ENCODE results near the gene KDR. TPM values are rescaled to one million over a fixed set of nuclear protein-coding genes. Genes with fewer than 3 reads are reported as not detected.

KDR gene
- polyA plus RNA-seq, 1 of the 3 experiments (the other 2 are of a cell fraction): not detected

GRCh38 chr4:55031158-55031557, 94.2 kb downstream of the KDR start (continued):
- TF ChIP-seq ZBTB33 (IDR thresholded peaks at IDR 0.05; ENCODE audit: borderline replicate concordance, low read depth) (no peak), FOSL2 (IDR thresholded peaks at IDR 0.05; ENCODE audit: borderline replicate concordance, low read depth) (no peak), POLR2AphosphoS5 (IDR thresholded peaks at IDR 0.05; ENCODE audit: low read depth, low read length) (no peak)

- no peak overlapping the region for H3K9ac ChIP-seq
- H3K79me2 ChIP-seq (ENCODE audit: insufficient read depth): no peaks in the 10 kb centered on the region
- H3K4me2 ChIP-seq: no peak overlapping the region
- 6% methylated on average over 1 of the region's 1 CpG for WGBS (ENCODE audit: low lambda C conversion rate)
- no peak overlapping the region for H3K27ac ChIP-seq (ENCODE audit: low read depth in 2 of 2, low read length in 1 of 2)
- no peaks in the 10 kb centered on the region for H3K9me3 ChIP-seq
- ChIA-PET POLR2A (no interaction called here), CTCF (interaction anchor here (1.1 kb wide), 1 partner anchor 25 kb away, joined by 3 read pairs; no protein-coding TSS in a partner anchor)
- no peak for TF ChIP-seq EZH2phosphoT487 (IDR thresholded peaks at IDR 0.05; ENCODE audit: borderline replicate concordance, low read depth)
- peak; percentile 51 for TF ChIP-seq GATA2 (CRISPR knock-in tag; IDR thresholded peaks at IDR 0.05)
- no peak for TF ChIP-seq NRF1 (IDR thresholded peaks at IDR 0.05; ENCODE audit: low read depth, low read length)
- no peak for TF ChIP-seq ZBTB33 (IDR thresholded peaks at IDR 0.05; ENCODE audit: borderline replicate concordance, low read depth)
- TF ChIP-seq FOSL2 (IDR thresholded peaks at IDR 0.05; ENCODE audit: borderline replicate concordance, low read depth): no peak
- no peak for TF ChIP-seq RAD21 (IDR thresholded peaks at IDR 0.05; ENCODE audit: low read length)
- H3K9me2 ChIP-seq: no peaks in the 10 kb centered on the region
- H2AFZ ChIP-seq (ENCODE audit: low read depth): no peak overlapping the region
- H3K4me1 ChIP-seq (ENCODE audit: control insufficient read depth in 1 of 2, insufficient read depth in 2 of 2, low read depth in 1 of 2, low read length in 1 of 2): peaks cover 0 to 3% of the 10 kb centered on the region in 2 experiments; a peak in 1 of 4 replicates
- H4K20me1 ChIP-seq (ENCODE audit: insufficient read depth): no peaks in the 10 kb centered on the region
- H3K27me3 ChIP-seq (ENCODE audit: insufficient read depth): no peaks in the 10 kb centered on the region
- H3K36me3 ChIP-seq (replicated peaks in 1 of 2; ENCODE audit: control insufficient read depth in 1 of 2, insufficient read depth in 2 of 2, low read length in 1 of 2): no peaks in the 10 kb centered on the region
- no peak overlapping the region for H3K4me3 ChIP-seq (ENCODE audit: low read depth in 2 of 2, low read length in 1 of 2)
- no peak for DNase-seq
- H3F3A ChIP-seq (replicated peaks; ENCODE audit: insufficient read depth): no peaks in the 10 kb centered on the region
These were observed 94.8 kb downstream of the KDR start for GRCh38 chr4:55030589-55030988.

GRCh38 chr4:55029821-55030503, 95.4 kb downstream of the KDR start:
- Histone ChIP-seq H3K27me3 (ENCODE audit: insufficient read depth) (no peaks in the 10 kb centered on the region), H3K9me3 (no peaks in the 10 kb centered on the region), H3K79me2 (ENCODE audit: insufficient read depth) (no peaks in the 10 kb centered on the region), H3K4me2 (no peak overlapping the region), H3F3A (replicated peaks; ENCODE audit: insufficient read depth) (no peaks in the 10 kb centered on the region), H3K4me1 (ENCODE audit: control insufficient read depth in 1 of 2, insufficient read depth in 2 of 2, low read depth in 1 of 2, low read length in 1 of 2) (peaks cover 0 to 3% of the 10 kb centered on the region in 2 experiments; a peak in 1 of 4 replicates), H3K36me3 (replicated peaks in 1 of 2; ENCODE audit: control insufficient read depth in 1 of 2, insufficient read depth in 2 of 2, low read length in 1 of 2) (no peaks in the 10 kb centered on the region), H2AFZ (ENCODE audit: low read depth) (no peak overlapping the region), H3K9ac (no peak overlapping the region), H4K20me1 (ENCODE audit: insufficient read depth) (no peaks in the 10 kb centered on the region), H3K9me2 (no peaks in the 10 kb centered on the region), H3K27ac (ENCODE audit: low read depth in 2 of 2, low read length in 1 of 2) (no peak overlapping the region), H3K4me3 (ENCODE audit: low read depth in 2 of 2, low read length in 1 of 2) (no peak overlapping the region)
- TF ChIP-seq MAX (IDR thresholded peaks at IDR 0.05; ENCODE audit: low read depth): no peak
- no peak for TF ChIP-seq JUND (IDR thresholded peaks at IDR 0.05)
- TF ChIP-seq EZH2phosphoT487 (IDR thresholded peaks at IDR 0.05; ENCODE audit: borderline replicate concordance, low read depth): no peak
- TF ChIP-seq RAD21 (IDR thresholded peaks at IDR 0.05; ENCODE audit: low read length): no peak
- TF ChIP-seq FOSL2 (IDR thresholded peaks at IDR 0.05; ENCODE audit: borderline replicate concordance, low read depth): no peak
- ChIA-PET CTCF (interaction anchor here (1.1 kb wide), 1 partner anchor 24 kb away, joined by 3 read pairs; no protein-coding TSS in a partner anchor), POLR2A (no interaction called here)
- DNase-seq: no peak
- 61% methylated on average over 5 of the region's 5 CpGs for WGBS (ENCODE audit: low lambda C conversion rate)

Measured in SK-N-SH (cell line).